GM18870 (cell line): ENCODE measurements around the gene COPS9.

Experiments used
- ATAC-seq: cut with Tn5 transposase; IDR thresholded peaks from one replicate; pipeline ENCODE4 v1.9.1; 2021; ENCODE audit warnings: moderate library complexity; ENCODE audit not compliant: unreplicated experiment

COPS9 gene

DNA sequence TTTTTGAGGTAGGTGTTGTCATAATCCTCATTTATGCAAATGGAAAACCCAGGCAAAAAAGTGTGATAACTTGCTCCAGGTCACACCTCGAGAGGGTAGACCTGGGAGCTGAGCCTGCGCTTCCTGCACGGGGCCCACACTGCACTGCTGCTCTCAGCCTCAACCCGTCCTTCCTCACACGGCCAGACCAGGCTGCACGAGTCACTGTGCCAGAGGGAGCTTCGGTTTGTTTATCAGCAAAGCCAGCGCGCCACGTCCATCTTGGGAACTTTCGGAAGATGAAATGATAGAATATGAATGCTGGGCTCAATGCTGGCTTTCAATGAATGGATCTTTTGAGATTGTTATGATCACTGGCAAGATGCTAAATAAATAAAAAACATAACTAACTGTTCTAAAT is 14.4 kb downstream of the COPS9 start:
- ATAC-seq = no peak

DNA sequence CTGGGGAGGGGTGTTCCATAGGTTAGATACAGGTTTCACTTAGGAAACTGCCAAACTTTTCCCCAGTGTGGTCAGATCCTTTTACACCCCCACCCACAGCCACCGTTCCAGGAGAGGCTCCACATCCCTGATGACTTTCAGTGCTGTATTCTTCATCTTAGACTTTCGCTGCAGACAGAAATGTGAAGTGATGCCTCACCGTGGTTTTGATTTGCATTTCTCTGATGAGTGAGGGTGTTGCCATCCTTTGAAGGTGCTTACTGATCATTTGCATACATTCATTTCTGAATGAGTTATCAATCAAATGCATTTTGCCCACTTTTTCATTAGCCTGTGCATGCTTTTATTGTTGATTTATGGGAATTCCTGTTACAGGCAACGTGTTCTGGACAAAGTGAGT is 14.9 kb downstream of the COPS9 start:
- ATAC-seq = peak; percentile 64

DNA sequence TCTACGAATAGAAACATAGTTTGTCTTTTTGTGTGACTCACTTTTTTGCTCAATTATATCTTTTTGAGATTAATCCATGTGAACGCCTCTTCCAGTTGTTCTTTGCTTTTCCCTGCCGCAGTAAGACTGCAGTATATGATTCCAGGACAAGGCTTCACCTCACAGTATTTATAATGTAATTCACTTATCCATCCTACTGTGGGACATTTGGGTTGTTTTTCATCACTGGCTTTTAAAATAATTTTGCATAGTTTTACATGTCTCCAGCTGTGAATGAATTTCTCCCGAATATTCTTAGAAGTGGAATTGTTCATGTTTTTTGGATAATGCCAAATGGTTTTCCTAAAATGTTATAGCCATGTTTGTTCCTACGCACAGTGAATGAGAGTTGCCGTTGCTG is 21.9 kb downstream of the COPS9 start:
- no peak for ATAC-seq

DNA sequence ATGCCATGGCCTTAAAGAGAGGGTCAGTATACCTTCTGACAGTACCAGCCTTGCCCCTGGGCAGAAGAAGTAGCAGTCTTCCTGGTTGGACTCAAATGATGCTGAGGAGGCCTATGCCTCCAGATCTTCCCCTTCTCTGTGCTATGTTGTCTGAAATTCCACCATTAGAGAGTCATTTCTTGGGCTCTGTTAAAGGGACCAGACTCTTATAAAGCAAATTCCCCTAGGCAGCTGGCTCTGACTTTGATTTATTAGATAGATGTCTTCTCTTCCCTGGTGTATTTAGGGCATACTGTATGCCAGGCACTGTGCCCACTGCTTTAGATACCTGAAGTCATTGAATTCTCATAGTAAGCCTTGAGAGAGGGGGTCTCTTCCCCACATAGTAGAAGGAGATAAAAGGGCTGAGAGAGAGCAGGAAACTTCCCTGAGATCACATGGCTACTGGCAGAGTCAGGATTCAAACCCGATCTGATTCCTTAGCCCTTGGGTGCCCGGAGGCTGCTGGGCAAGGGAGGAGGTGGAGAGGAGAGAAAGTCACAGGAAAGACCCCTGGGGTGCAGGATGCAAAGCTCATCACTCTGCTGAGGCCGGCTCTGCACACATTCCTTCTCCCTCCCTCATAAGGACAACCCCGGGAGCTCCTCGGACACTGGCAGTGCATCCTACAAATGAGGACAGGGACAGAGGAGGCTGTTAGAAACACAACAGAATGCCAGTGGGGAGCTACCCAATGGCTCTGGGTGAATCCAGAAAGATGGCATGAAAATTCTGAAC is 23.0 kb downstream of the COPS9 start:
- no peak for ATAC-seq

DNA sequence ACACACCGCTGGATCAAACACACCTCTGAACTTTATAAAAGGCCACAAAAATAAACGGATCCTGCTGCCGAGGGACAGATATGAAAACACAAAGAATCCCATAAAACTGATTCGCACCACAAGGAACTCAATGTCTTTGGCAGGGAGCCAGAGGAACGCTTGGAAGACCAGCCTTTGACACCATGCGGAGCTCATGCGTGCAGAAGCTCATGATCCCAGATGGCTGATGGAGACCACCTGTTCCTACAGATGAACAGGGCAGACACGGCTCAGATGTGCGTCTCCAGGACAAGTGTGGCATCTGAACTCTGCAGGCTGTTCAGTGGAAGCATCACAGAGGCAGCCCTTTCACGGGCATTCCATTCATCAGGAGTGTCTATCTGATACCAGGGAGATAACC is 24.9 kb downstream of the COPS9 start:
- no peak for ATAC-seq

DNA sequence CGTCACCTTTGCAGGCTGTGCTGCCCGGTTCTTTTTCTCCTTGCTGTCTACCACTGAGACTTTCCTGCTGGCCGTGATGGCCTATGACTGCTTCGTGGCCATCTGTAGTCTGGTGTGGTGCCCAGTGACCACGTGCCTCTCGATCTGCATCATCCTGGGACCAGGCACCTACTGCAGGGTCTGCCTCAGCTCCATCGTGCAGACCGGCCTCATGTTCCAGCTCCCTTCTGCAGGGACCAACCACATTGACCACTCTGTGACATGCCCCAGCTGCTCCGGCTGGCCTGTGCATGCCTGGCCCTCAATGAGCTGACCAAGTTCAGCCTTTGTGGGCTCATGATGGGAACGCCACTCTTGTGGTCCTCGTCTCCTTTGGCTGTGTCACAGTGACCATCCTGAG is 26.7 kb downstream of the COPS9 start:
- no peak for ATAC-seq

DNA sequence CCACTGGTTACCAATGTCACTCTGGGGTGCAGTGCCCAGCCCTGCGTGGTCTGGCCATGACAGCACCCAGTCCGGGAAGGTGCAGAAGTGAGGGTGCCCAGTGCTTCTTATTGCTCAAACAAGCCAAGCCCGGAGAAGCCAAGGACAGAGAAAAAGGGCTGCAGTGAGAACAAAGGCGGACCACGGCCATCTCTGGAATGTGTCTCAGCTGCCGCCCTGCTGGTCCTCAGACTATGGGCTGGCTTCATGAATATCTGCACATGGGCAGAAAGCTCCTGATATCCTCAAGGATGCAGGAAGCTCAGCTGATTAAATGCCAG is 28.7 kb downstream of the COPS9 start:
- no peak for ATAC-seq

DNA sequence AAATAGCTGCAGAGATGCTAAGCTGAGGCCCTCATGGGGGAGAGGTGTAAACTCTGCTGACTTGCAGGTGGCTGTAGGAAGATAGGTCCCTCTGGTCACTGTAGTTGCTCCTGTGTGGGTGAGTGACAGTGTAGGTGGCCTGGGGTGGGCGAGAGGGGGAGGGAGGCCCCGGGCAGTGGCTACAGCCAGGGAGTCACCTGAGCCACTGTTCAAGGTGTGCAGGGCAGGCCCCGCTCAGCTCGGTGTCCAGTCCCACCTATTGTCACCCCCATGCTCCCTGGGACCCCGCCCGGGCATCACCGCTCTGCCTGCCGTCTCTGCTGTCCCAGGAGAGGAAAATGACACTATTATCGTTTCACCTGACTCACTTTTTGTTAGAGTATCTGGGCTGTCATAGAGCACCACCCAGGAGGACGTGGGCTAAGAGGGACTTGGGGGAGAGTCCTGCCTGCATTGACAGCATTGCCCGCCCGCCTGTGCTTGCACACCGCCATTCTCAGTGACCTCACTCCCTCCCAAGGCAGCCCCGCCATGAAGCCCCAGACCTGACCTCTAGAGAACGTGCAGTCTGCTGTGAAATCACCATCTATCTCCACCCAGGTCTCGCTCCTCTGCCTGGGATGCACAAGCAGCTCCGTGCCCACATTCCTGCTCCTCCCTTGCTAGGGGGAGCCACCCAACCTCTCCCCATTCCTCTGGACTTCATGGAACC is 29.2 kb downstream of the COPS9 start:
- ATAC-seq = no peak

DNA sequence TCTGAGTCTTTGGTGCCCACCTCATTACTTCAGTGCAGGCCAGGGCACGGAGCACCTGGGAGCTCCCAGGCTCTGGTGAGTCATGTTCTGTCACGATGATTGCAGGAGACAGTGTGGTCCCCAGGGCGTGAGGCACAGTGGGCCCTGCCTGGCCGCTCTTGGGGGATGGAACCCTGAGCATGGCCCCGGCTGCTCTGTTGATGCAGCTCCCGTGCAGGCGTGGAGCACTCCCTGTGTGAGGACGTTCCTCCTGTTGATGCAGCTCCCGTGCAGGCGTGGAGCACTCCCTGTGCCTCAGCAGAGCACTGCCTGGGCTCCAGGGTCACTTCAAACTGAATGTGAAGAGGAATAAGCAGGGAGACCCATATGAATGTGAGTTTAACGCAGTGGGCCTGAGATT is 30.1 kb downstream of the COPS9 start:
- ATAC-seq = no peak

DNA sequence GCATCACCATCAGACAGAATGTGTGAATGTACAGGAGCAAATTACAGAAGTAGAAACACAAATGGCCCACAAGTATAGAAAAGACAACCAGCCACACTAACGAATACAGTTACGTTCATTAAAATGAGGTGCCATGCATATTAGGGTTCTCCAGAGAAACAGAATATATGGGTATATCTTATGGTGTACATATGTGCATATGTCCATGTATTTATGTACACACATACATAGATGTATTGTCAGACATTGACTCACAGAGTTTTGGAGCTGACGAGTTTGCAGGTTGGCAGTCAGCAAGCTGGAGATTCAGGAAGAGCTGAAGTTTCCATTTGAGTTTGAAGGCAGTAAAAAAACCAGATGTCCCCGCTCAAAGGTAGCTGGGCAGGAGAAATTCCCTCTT is 33.0 kb downstream of the COPS9 start:
- ATAC-seq = no peak

DNA sequence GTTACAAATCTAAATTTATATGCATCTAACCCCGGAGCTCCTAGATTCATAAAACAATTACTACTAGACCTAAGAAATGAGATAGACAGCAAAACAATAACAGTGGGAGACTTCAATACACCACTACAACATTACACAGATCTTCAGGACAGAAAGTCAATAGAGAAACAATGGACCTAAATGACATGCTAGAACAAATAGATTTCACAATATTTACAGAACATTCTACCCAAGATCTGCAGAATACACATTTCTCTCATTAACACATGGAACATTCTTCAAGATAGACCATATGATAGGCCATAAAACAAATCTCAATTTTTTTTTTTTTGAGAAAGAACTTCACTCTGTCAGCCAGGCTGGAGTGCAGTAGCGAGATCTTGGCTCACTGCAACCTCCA is 37.8 kb downstream of the COPS9 start:
- no peak for ATAC-seq

DNA sequence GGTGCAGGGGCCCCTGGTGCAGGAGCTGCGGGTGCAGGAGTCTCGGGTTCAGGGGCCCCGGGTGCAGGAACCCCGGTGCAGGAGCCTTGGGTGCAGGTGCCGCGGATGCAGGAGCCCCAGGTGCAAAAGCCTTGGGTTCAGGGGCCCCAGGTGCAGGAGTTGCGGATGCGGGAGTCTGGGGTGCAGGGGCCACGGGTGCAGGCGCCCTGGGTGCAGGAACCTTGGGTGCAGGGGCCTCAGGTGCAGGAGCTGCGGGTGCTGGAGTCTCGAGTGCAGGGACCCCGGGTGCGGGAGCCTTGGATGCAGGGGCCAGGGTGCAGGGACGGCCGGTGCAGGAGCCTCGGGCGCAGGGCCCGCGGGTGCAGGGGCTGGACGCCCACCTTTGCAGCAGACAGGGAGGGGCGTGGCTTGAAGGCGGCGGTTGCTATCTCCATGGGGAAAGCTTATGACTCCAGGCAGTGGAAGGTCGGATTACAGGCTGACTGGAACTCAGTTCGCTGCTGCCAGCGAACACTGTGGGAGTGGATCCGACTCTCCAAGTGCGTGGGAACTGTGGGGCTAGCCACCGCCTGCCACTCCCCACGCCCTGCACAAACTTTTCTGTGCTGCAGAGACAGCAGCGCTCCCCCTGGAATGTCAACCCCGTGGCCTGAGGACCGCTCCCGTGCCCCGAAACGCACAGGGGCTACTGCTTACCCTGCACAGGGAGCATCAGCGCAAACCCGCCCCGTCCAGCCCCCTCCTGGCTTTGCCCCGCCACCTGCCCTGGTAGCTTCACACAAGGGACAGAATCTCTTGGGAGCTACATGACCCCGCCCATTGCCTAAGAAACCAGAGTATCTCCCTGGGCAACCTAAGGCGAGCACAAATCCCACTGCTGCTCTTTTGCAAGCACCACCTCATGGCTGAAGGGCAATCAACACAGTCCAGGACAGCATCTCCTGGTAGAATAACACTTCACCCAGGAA is 40.3 kb downstream of the COPS9 start:
- no peak for ATAC-seq

DNA sequence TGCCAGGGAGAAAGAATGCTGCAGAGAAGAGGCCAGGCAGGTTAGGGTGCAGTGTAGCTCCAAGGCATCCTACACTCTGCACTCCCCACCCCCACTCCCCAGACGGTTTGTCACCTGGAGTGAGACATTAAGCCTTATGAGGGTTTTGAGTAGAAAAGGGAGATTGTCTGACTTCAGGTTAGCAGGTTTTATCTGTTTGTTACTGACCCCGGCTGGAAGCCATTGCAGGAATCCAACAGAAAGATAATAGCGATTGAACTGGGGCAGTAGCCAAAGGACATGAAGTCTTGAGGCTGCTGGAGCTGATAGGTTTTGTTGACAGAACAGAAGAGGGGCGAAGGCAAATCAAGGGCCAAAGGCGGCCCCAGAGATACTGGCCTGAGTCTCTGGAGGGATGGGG is 46.8 kb downstream of the COPS9 start:
- no peak for ATAC-seq

DNA sequence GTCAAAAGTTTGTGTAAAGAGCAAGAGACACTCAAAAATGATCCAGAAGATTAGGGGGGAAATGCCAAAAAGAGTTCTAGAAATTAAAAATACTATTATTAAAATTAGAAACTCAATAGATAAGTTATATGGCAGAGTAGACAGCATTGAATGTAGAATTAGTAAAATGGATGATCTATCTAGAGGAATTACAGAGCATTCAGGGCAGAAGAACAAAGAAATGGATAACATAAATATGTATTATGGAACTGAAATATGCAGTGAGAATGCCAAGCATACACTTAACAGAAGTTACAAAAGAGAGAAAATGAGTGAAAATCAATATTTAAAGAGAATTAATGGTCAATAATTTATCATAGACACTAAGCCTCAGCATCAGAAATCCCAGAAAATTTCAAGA is 49.5 kb downstream of the COPS9 start:
- ATAC-seq = no peak
